AG04449 (cell line): ENCODE measurements around the gene OR2V1.

Experiments used
- CTCF ChIA-PET: fragments of 350-600 bp; formaldehyde crosslinking; extraction: SDS; loops from one replicate; lab custom pipeline; 2021; ENCODE audit warnings: antibody characterized with exemption; lab: Yijun Ruan, JAX
- POLR2A ChIA-PET: fragments of 400-600, 350-600 bp; formaldehyde crosslinking; extraction: SDS; loops from one replicate; lab custom pipeline; 2020; ENCODE audit warnings: antibody characterized with exemption, inconsistent platforms; lab: Yijun Ruan, JAX
- DNase-seq: peaks from one replicate; pipeline ENCODE4 v3.0.0-alpha.2; 2010; ENCODE audit warnings: low read depth, low spot score
- H3K4me3 ChIP-seq: 2 replicates; pipeline ENCODE4 v1.5.1; 2011; ENCODE audit warnings: low read depth, mild to moderate bottlenecking, control low read depth, low read length
- CTCF ChIP-seq: IDR thresholded peaks from one replicate; pipeline ENCODE4 v1.5.1; 2011; ENCODE audit warnings: mild to moderate bottlenecking, moderate library complexity, low read length, control low read depth, inconsistent platforms; ENCODE audit not compliant: insufficient read depth; ENCODE audit errors: missing control alignments

The OR2V1 gene

GRCh38 chr5:181159286-181160151, 28.6 kb upstream of the OR2V1 start:
- POLR2A ChIA-PET: no interaction called here

GRCh38 chr5:181158869-181159268, 27.9 kb upstream of the OR2V1 start:
- ChIA-PET CTCF (interaction anchor here (0.6 to 2.2 kb wide), 8 partner anchors 9 to 378 kb away, joined by 3 to 12 read pairs (median 6); no protein-coding TSS in a partner anchor), POLR2A (no interaction called here)
- no peak for TF ChIP-seq CTCF
- H3K4me3 ChIP-seq: no peak overlapping the region
- DNase-seq: no peak

More at GRCh38 chr5:181159286-181160151, 28.6 kb upstream of the OR2V1 start:
- H3K4me3 ChIP-seq: no peak overlapping the region
- TF ChIP-seq CTCF: peak; percentile 93
- DNase-seq: no peak
- CTCF ChIA-PET: interaction anchor here (0.6 to 2.2 kb wide), 10 partner anchors 8 to 378 kb away, joined by 3 to 12 read pairs (median 4); no protein-coding TSS in a partner anchor

GRCh38 chr5:181156758-181157157, 25.8 kb upstream of the OR2V1 start:
- POLR2A ChIA-PET: no interaction called here
- no peak overlapping the region for H3K4me3 ChIP-seq
- CTCF ChIA-PET: interaction anchor here (2.2 kb wide), 1 partner anchor 372 kb away, joined by 7 read pairs; no protein-coding TSS in a partner anchor
- no peak for TF ChIP-seq CTCF
- DNase-seq: no peak

- no peak overlapping the region for H3K4me3 ChIP-seq
- no peak for TF ChIP-seq CTCF
- POLR2A ChIA-PET: no interaction called here
- CTCF ChIA-PET: interaction anchor here (1.4 kb wide), 1 partner anchor 369 kb away, joined by 4 read pairs; no protein-coding TSS in a partner anchor
- DNase-seq: no peak
Measured at GRCh38 chr5:181153814-181154213, 22.8 kb upstream of the OR2V1 start.

- TF ChIP-seq CTCF: no peak
- ChIA-PET CTCF (interaction anchor here (0.6 to 1.4 kb wide), 3 partner anchors 8 to 368 kb away, joined by 3 to 4 read pairs (median 4); no protein-coding TSS in a partner anchor), POLR2A (no interaction called here)
- DNase-seq: no peak
- H3K4me3 ChIP-seq: no peak overlapping the region
Measured at GRCh38 chr5:181152406-181152805, 21.4 kb upstream of the OR2V1 start.

GRCh38 chr5:181151146-181151545, 20.2 kb upstream of the OR2V1 start:
- no peak for TF ChIP-seq CTCF
- ChIA-PET CTCF (interaction anchor here (0.9 to 1.6 kb wide), 2 partner anchors 9 to 367 kb away, joined by 4 read pairs; no protein-coding TSS in a partner anchor), POLR2A (no interaction called here)
- DNase-seq: no peak
- no peak overlapping the region for H3K4me3 ChIP-seq
